GM19240 (cell line): ENCODE measurements around the gene ZW10.

Source experiments
- DNase-seq: peaks from one replicate; pipeline ENCODE4 v3.0.0; 2011; ENCODE audit warnings: low spot score; ENCODE audit not compliant: insufficient read length

Gene ZW10

GRCh38 chr11:113698515-113698914, 75.0 kb downstream of the ZW10 start:
- no peak for DNase-seq

- DNase-seq = no peak
These were observed 75.6 kb downstream of the ZW10 start for GRCh38 chr11:113697756-113698407.

- DNase-seq = no peak
These were observed 76.4 kb downstream of the ZW10 start for GRCh38 chr11:113697111-113697510.

- no peak for DNase-seq
These were observed 78.3 kb downstream of the ZW10 start for GRCh38 chr11:113695207-113695606.

GRCh38 chr11:113694390-113694789, 79.1 kb downstream of the ZW10 start:
- no peak for DNase-seq

GRCh38 chr11:113693030-113693429, 80.5 kb downstream of the ZW10 start:
- no peak for DNase-seq

GRCh38 chr11:113690619-113691569, 82.6 kb downstream of the ZW10 start:
- no peak for DNase-seq

- no peak for DNase-seq
These were observed 83.5 kb downstream of the ZW10 start for GRCh38 chr11:113689768-113690618.

- DNase-seq = no peak
These were observed 87.7 kb downstream of the ZW10 start for GRCh38 chr11:113685654-113686359.

- no peak for DNase-seq
These were observed 89.0 kb downstream of the ZW10 start for GRCh38 chr11:113684496-113684895.

- no peak for DNase-seq
These were observed 89.9 kb downstream of the ZW10 start for GRCh38 chr11:113683481-113684046.
